ENCODE results near the gene IPO11. TPM values are rescaled to one million over a fixed set of nuclear protein-coding genes. Genes with fewer than 3 reads are reported as not detected.

IPO11 gene
- total and polyA plus RNA-seq, 9 donors, result 20.0 to 27.7 (median 22.4) TPM

- H3K4me3 ChIP-seq (ENCODE audit: low read length), result no peak overlapping the region
- no peaks in the 10 kb centered on the region for H3K9me3 ChIP-seq (replicated peaks; ENCODE audit: control insufficient read depth, low read depth, low read length)
- no peaks in the 10 kb centered on the region for H3K36me3 ChIP-seq (ENCODE audit: control insufficient read depth, insufficient read depth, low read length)
- no peaks in the 10 kb centered on the region for H3K27me3 ChIP-seq (ENCODE audit: control insufficient read depth, insufficient read depth, low read length)
- DNase-seq, result no peak
- no peaks in the 10 kb centered on the region for H3K4me1 ChIP-seq (ENCODE audit: control insufficient read depth, insufficient read depth, low read length)
- no peak overlapping the region for H3K27ac ChIP-seq (ENCODE audit: low read length)
- WGBS (ENCODE audit: insufficient coverage), result no CpG with 5 or more reads among the region's 2 CpGs
Measured at GRCh38 chr5:62477801-62478200, 65.2 kb downstream of the IPO11 start.

GRCh38 chr5:62483556-62483955 lies 71.0 kb downstream of the IPO11 start:
- Histone ChIP-seq H3K4me1 (ENCODE audit: control insufficient read depth, insufficient read depth, low read length) (no peaks in the 10 kb centered on the region), H3K36me3 (ENCODE audit: control insufficient read depth, insufficient read depth, low read length) (peaks cover 3% of the 10 kb centered on the region), H3K9me3 (replicated peaks; ENCODE audit: control insufficient read depth, low read depth, low read length) (no peaks in the 10 kb centered on the region), H3K27me3 (ENCODE audit: control insufficient read depth, insufficient read depth, low read length) (no peaks in the 10 kb centered on the region), H3K4me3 (ENCODE audit: low read length) (no peak overlapping the region), H3K27ac (ENCODE audit: low read length) (no peak overlapping the region)
- no CpG with 5 or more reads among the region's 2 CpGs for WGBS (ENCODE audit: insufficient coverage)
- no peak for DNase-seq

GRCh38 chr5:62486672-62487071 lies 74.1 kb downstream of the IPO11 start:
- Histone ChIP-seq H3K36me3 (ENCODE audit: control insufficient read depth, insufficient read depth, low read length) (peaks cover 3% of the 10 kb centered on the region), H3K4me1 (ENCODE audit: control insufficient read depth, insufficient read depth, low read length) (no peaks in the 10 kb centered on the region), H3K27me3 (ENCODE audit: control insufficient read depth, insufficient read depth, low read length) (no peaks in the 10 kb centered on the region), H3K4me3 (ENCODE audit: low read length) (no peak overlapping the region), H3K9me3 (replicated peaks; ENCODE audit: control insufficient read depth, low read depth, low read length) (no peaks in the 10 kb centered on the region), H3K27ac (ENCODE audit: low read length) (no peak overlapping the region)
- DNase-seq, result no peak
- no CpG with 5 or more reads among the region's 1 CpG for WGBS (ENCODE audit: insufficient coverage)

GRCh38 chr5:62488531-62488930 lies 76.0 kb downstream of the IPO11 start:
- Histone ChIP-seq H3K9me3 (replicated peaks; ENCODE audit: control insufficient read depth, low read depth, low read length) (no peaks in the 10 kb centered on the region), H3K27me3 (ENCODE audit: control insufficient read depth, insufficient read depth, low read length) (no peaks in the 10 kb centered on the region), H3K4me3 (ENCODE audit: low read length) (no peak overlapping the region), H3K27ac (ENCODE audit: low read length) (no peak overlapping the region), H3K4me1 (ENCODE audit: control insufficient read depth, insufficient read depth, low read length) (no peaks in the 10 kb centered on the region), H3K36me3 (ENCODE audit: control insufficient read depth, insufficient read depth, low read length) (peaks cover 3% of the 10 kb centered on the region)
- no peak for DNase-seq
- 75% methylated on average over 3 of the region's 4 CpGs for WGBS (ENCODE audit: insufficient coverage)

- H3K4me1 ChIP-seq (ENCODE audit: control insufficient read depth, insufficient read depth, low read length), result no peaks in the 10 kb centered on the region
- no peak overlapping the region for H3K27ac ChIP-seq (ENCODE audit: low read length)
- H3K36me3 ChIP-seq (ENCODE audit: control insufficient read depth, insufficient read depth, low read length), result peaks cover 3% of the 10 kb centered on the region
- WGBS (ENCODE audit: insufficient coverage), result 60% methylated on average over 1 of the region's 1 CpG
- H3K27me3 ChIP-seq (ENCODE audit: control insufficient read depth, insufficient read depth, low read length), result no peaks in the 10 kb centered on the region
- H3K4me3 ChIP-seq (ENCODE audit: low read length), result no peak overlapping the region
- no peaks in the 10 kb centered on the region for H3K9me3 ChIP-seq (replicated peaks; ENCODE audit: control insufficient read depth, low read depth, low read length)
- DNase-seq, result no peak
Measured at GRCh38 chr5:62489471-62489870, 76.9 kb downstream of the IPO11 start.

- Histone ChIP-seq H3K27me3 (ENCODE audit: control insufficient read depth, insufficient read depth, low read length) (no peaks in the 10 kb centered on the region), H3K4me1 (ENCODE audit: control insufficient read depth, insufficient read depth, low read length) (no peaks in the 10 kb centered on the region), H3K36me3 (ENCODE audit: control insufficient read depth, insufficient read depth, low read length) (peaks cover 4% of the 10 kb centered on the region), H3K9me3 (replicated peaks; ENCODE audit: control insufficient read depth, low read depth, low read length) (no peaks in the 10 kb centered on the region), H3K27ac (ENCODE audit: low read length) (no peak overlapping the region), H3K4me3 (ENCODE audit: low read length) (no peak overlapping the region)
- WGBS (ENCODE audit: insufficient coverage), result no CpG with 5 or more reads among the region's 1 CpG
- no peak for DNase-seq
Measured at GRCh38 chr5:62494772-62495171, 82.2 kb downstream of the IPO11 start.

GRCh38 chr5:62496876-62497275 lies 84.3 kb downstream of the IPO11 start:
- H3K4me3 ChIP-seq (ENCODE audit: low read length), result no peak overlapping the region
- H3K27ac ChIP-seq (ENCODE audit: low read length), result no peak overlapping the region
- peaks cover 4% of the 10 kb centered on the region for H3K36me3 ChIP-seq (ENCODE audit: control insufficient read depth, insufficient read depth, low read length)
- no CpG with 5 or more reads among the region's 7 CpGs for WGBS (ENCODE audit: insufficient coverage)
- H3K9me3 ChIP-seq (replicated peaks; ENCODE audit: control insufficient read depth, low read depth, low read length), result no peaks in the 10 kb centered on the region
- no peak for DNase-seq
- no peaks in the 10 kb centered on the region for H3K4me1 ChIP-seq (ENCODE audit: control insufficient read depth, insufficient read depth, low read length)
- no peaks in the 10 kb centered on the region for H3K27me3 ChIP-seq (ENCODE audit: control insufficient read depth, insufficient read depth, low read length)

- no peaks in the 10 kb centered on the region for H3K4me1 ChIP-seq (ENCODE audit: control insufficient read depth, insufficient read depth, low read length)
- H3K27me3 ChIP-seq (ENCODE audit: control insufficient read depth, insufficient read depth, low read length), result no peaks in the 10 kb centered on the region
- no peak overlapping the region for H3K27ac ChIP-seq (ENCODE audit: low read length)
- DNase-seq, result no peak
- 87% methylated on average over 4 of the region's 9 CpGs for WGBS (ENCODE audit: insufficient coverage)
- H3K9me3 ChIP-seq (replicated peaks; ENCODE audit: control insufficient read depth, low read depth, low read length), result no peaks in the 10 kb centered on the region
- H3K36me3 ChIP-seq (ENCODE audit: control insufficient read depth, insufficient read depth, low read length), result peaks cover 4% of the 10 kb centered on the region
- H3K4me3 ChIP-seq (ENCODE audit: low read length), result no peak overlapping the region
Measured at GRCh38 chr5:62498961-62499360, 86.4 kb downstream of the IPO11 start.

- no peaks in the 10 kb centered on the region for H3K27me3 ChIP-seq (ENCODE audit: control insufficient read depth, insufficient read depth, low read length)
- no peaks in the 10 kb centered on the region for H3K4me1 ChIP-seq (ENCODE audit: control insufficient read depth, insufficient read depth, low read length)
- H3K4me3 ChIP-seq (ENCODE audit: low read length), result no peak overlapping the region
- 94% methylated on average over 4 of the region's 4 CpGs for WGBS (ENCODE audit: insufficient coverage)
- peaks cover 4% of the 10 kb centered on the region for H3K36me3 ChIP-seq (ENCODE audit: control insufficient read depth, insufficient read depth, low read length)
- no peaks in the 10 kb centered on the region for H3K9me3 ChIP-seq (replicated peaks; ENCODE audit: control insufficient read depth, low read depth, low read length)
- no peak for DNase-seq
- no peak overlapping the region for H3K27ac ChIP-seq (ENCODE audit: low read length)
Measured at GRCh38 chr5:62499756-62500155, 87.2 kb downstream of the IPO11 start.

GRCh38 chr5:62502456-62503101 lies 90.0 kb downstream of the IPO11 start:
- 95% methylated on average over 4 of the region's 10 CpGs for WGBS (ENCODE audit: insufficient coverage)
- H3K9me3 ChIP-seq (replicated peaks; ENCODE audit: control insufficient read depth, low read depth, low read length), result no peaks in the 10 kb centered on the region
- H3K27ac ChIP-seq (ENCODE audit: low read length), result no peak overlapping the region
- H3K36me3 ChIP-seq (ENCODE audit: control insufficient read depth, insufficient read depth, low read length), result peaks cover 2% of the 10 kb centered on the region
- H3K27me3 ChIP-seq (ENCODE audit: control insufficient read depth, insufficient read depth, low read length), result no peaks in the 10 kb centered on the region
- H3K4me1 ChIP-seq (ENCODE audit: control insufficient read depth, insufficient read depth, low read length), result no peaks in the 10 kb centered on the region
- no peak overlapping the region for H3K4me3 ChIP-seq (ENCODE audit: low read length)
- DNase-seq, result no peak

GRCh38 chr5:62504129-62504528 lies 91.6 kb downstream of the IPO11 start:
- Histone ChIP-seq H3K4me1 (ENCODE audit: control insufficient read depth, insufficient read depth, low read length) (no peaks in the 10 kb centered on the region), H3K9me3 (replicated peaks; ENCODE audit: control insufficient read depth, low read depth, low read length) (no peaks in the 10 kb centered on the region), H3K27ac (ENCODE audit: low read length) (no peak overlapping the region), H3K36me3 (ENCODE audit: control insufficient read depth, insufficient read depth, low read length) (peaks cover 2% of the 10 kb centered on the region), H3K4me3 (ENCODE audit: low read length) (no peak overlapping the region), H3K27me3 (ENCODE audit: control insufficient read depth, insufficient read depth, low read length) (no peaks in the 10 kb centered on the region)
- DNase-seq, result no peak

Measured in muscle of leg (tissue), 11 donors.